Liver (tissue), 3 donors: Measurements from ENCODE around the gene TAOK2.

ENCODE experiments used
- CTCF ChIP-seq: fragments of 150-350 bp; IDR thresholded peaks from 2 replicates; pipeline ENCODE4 v1.5.1; 2017; ENCODE audit warnings: improper control_type of control experiment, low read depth, low read length; ENCODE audit not compliant: missing input control
- TAF1 ChIP-seq: conservative IDR thresholded peaks from 2 replicates; pipeline ENCODE4 v1.6.1; 2016; ENCODE audit warnings: antibody characterized with exemption, mild to moderate bottlenecking
- donor health status: healthy.
- donor health status: healthy.

- no peak for TF ChIP-seq CTCF
- no peak for TF ChIP-seq TAF1
These were observed 38.2 kb downstream of the TAOK2 start for GRCh38 chr16:30011714-30012504.
